ENCODE results near the gene RAB3D. TPM values are rescaled to one million over a fixed set of nuclear protein-coding genes. Genes with fewer than 3 reads are reported as not detected.

RAB3D gene, protein sequence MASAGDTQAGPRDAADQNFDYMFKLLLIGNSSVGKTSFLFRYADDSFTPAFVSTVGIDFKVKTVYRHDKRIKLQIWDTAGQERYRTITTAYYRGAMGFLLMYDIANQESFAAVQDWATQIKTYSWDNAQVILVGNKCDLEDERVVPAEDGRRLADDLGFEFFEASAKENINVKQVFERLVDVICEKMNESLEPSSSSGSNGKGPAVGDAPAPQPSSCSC
- 7.3 and 9.0 TPM in 2 replicates for total RNA-seq

GRCh38 chr19:11339254-11340098 is at the start of gene RAB3D:
Gene RAB3D (minus strand): TSS chr19:11339657. CDS start chr19:11337399, 2,258 bp downstream.

DNA sequence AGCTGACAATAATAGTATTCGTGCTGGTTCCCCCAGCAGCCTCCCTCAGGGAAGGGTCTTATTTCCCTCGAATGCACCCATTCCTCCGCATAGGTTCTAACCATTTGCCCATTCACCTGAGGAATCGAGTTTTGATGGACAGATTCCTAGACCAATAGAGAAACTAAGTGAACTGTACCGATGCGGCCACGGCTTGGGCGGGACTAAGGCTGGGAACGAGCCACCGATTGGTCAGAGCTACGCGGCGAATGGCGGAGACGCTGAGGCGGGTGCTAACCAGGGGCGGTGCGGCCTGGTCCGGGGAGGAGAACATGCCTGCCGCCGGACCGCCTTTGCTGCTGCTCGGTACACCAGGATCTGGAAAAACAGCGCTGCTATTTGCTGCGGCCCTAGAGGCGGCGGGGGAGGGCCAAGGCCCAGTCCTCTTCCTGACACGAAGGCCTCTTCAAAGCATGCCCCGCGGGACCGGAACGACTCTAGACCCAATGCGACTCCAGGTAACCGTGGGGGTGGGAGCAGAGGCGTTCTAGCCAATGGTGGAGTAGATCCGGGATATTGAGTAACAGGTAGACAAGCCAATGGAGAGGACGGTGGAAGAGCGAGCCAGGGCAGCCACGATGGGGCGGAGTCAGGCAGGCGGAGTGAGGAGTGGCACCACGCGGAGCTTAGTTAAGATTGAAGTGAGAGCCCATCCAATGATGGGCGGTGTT is 35.1 kb upstream of the RAB3D start, which contains the start of gene SWSAP1:
TSS of gene SWSAP1 (plus strand) at position 234 of the 710 bp plus-strand sequence. CDS start at position 249, 15 bp downstream.

DNA sequence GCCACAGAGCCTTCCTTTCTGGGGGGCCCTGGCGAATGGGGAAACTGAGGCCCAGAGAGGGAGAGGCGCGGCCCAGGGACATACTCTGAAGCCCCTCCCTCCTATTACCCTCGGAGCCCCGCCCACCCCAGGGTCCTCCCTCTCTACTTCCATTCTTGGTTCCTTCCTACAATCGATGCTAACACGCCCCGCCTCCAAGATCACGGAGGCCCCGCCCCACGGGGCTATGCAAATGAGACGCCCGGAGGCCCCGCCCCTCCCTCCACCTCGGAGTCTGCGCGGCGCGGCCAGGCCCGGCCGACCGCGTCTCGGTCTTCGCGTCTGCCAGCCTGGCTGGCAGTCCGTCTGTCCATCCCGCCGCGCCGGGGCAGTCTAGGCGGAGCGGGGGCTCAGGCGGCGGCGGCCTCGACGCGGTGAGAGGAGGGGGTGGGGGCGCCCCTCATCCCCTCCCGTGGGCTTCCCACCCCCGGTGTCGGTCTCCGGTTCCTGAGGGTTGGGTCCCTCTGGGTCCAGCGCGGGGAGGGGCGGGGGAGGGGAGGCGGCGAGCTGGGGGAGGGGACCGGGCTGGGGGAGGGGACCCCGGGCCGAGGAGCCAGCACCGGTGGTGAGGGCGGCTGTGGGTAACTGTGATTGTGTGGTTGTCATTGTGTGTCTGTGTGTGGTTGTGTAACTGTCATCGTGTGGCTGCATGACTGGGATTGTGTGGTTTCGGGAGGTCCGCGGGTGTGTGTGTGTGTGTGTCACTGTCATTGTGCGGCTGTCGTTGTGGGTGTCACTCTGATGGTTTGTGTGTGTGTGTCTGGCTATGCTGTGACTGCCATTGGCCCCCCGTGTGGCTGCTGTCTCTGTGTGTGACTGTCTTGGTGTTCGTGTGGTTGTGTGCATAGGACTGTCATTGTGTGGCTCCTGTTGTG is 16.0 kb upstream of the RAB3D start, which contains the start of gene PLPPR2:
TSS of gene PLPPR2 (plus strand) at position 273 of the 914 bp plus-strand sequence. CDS start 2,242 bp downstream, outside the sequence.

DNA sequence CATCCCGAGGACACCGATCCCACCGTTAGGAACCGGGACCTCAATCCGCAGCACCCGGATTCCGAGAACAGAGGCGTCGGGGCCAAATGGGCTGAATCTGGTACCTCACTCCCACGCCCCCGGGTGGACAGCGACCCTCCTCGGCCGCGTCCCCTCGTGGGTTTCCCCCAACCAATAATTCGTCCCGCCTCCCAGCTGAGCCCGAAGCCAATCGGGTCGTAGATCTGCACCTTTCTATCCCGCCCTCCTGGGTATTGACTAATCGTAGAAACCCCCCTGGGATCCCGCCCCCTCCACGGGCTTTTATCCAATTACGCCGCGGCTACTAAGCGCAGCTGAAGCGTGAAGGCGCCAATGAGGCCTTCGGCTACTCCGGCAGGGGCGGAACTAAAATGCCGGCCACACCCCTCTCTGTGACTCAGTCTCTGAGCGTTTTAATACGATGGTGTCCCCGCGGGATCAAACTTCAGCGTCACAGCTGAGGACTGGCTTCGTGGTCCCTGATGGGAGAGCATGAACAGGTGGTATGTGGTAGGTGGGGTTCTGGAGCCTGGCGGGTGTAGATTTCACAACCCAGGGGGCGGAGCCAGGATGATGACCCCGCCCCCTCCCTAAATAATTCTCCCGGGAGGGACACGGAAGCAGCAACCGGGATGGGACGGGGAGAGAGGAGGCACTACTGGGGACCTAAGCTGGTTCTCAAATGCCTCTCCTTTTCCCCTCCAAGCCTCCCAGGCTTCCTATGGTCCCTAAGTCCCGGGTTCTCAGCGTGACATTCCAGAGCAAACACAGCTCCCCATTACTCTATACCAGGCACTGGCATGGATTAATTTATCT is 6.9 kb upstream of the RAB3D start, which contains the start of the genes CCDC159 and TMEM205:
TSS of gene CCDC159 (plus strand) at position 416 of the 837 bp plus-strand sequence. CDS start at position 504, 88 bp downstream.
TSS of gene TMEM205 (minus strand) at position 165 of the 837 bp plus-strand sequence. CDS start 649 bp downstream, outside the sequence.

DNA sequence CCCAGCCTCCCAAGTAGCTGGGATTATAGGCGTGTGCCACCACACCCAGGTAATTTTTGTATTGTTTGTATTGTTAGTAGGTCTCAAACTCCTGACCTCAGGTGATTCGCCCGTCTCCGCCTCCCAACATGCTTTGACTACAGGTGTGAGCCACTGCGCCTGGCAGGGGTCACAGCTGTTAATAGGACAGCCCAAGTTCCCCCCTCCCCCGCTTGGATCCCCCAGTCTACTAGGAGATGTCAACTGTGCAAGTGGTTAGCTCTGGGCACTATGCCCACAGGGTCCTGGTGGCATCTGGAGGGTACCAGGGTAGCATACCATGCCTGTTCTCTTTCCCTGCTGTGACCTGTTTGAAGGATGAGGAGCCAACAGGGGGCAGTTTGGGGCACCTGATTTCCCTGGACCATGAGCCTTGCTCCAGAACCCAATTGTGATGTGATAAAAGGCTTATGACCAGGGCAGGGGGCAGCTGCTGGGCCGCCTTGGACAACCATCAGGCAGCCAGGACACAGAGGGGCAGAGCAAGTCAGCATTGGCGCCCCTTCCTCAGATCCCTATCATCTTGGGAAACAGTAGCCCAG is 43.7 kb downstream of the RAB3D start, which contains the start of gene TSPAN16:
TSS of gene TSPAN16 (plus strand) at position 496 of the 581 bp plus-strand sequence. CDS start 138 bp downstream, outside the sequence.

Other genes with a start within 250 kb of the RAB3D start
- gene SPC24, start 183.9 kb downstream of the RAB3D start, total RNA-seq: 9.6 and 104 TPM in 2 replicates
- 171 and 274 TPM in 2 replicates for gene KANK2, start 142.1 kb downstream of the RAB3D start, total RNA-seq
- gene ANGPTL8, start 100.0 kb downstream of the RAB3D start, total RNA-seq: not detected in 2 replicates
- 16.3 and 20.0 TPM in 2 replicates for gene DOCK6, start 77.1 kb downstream of the RAB3D start, total RNA-seq
- not detected in 2 replicates for gene TSPAN16, start 43.5 kb downstream of the RAB3D start, total RNA-seq
- gene TMEM205, start 6.6 kb upstream of the RAB3D start, total RNA-seq: 82.1 and 123 TPM in 2 replicates
- 2.3 and 5.6 TPM in 2 replicates for gene CCDC159, start 6.9 kb upstream of the RAB3D start, total RNA-seq
- 11.3 and 12.5 TPM in 2 replicates for gene PLPPR2, start 15.8 kb upstream of the RAB3D start, total RNA-seq
- under 0.01 and 0.58 TPM in 2 replicates for gene SWSAP1, start 35.0 kb upstream of the RAB3D start, total RNA-seq
- gene EPOR, start 44.7 kb upstream of the RAB3D start, total RNA-seq: 6.5 and 12.1 TPM in 2 replicates
- gene RGL3, start 79.7 kb upstream of the RAB3D start, total RNA-seq: 2.3 and 7.0 TPM in 2 replicates
- 0.28 and 0.38 TPM in 2 replicates for gene ODAD3, start 95.5 kb upstream of the RAB3D start, total RNA-seq
- gene PRKCSH, start 96.0 kb upstream of the RAB3D start, total RNA-seq: 121 and 161 TPM in 2 replicates
- 0.28 TPM in 1 of 2 replicates, not detected in the other for gene ELAVL3, start 141.4 kb upstream of the RAB3D start, total RNA-seq
- 6.2 and 6.9 TPM in 2 replicates for gene ZNF653, start 166.2 kb upstream of the RAB3D start, total RNA-seq
- 24.8 and 31.4 TPM in 2 replicates for gene ECSIT, start 189.5 kb upstream of the RAB3D start, total RNA-seq
- 10.2 and 56.1 TPM in 2 replicates for gene CNN1, start 199.2 kb upstream of the RAB3D start, total RNA-seq
- 23.4 and 45.4 TPM in 2 replicates for gene ELOF1, start 219.6 kb upstream of the RAB3D start, total RNA-seq
- gene ACP5, start 238.0 kb upstream of the RAB3D start, total RNA-seq: 0.38 and 3.1 TPM in 2 replicates

Measured in regular cardiac myocyte (primary cell).